Activated gamma-delta T cell treated with anti-CD3 and anti-CD28 coated beads, Interleukin-2, amount 50 U/mL, for 16 hours (primary cell): ENCODE data around the gene MRPL50.

ENCODE experiments used
- DNase-seq: peaks from one replicate; pipeline ENCODE4 v3.0.0-alpha.2; 2020; ENCODE audit warnings: low read depth

The MRPL50 gene

GRCh38 chr9:101398068-101398929 is at the start of gene MRPL50, which contains the start of gene ZNF189:
Gene MRPL50, minus strand, starts transcription at chr9:101398618. Its CDS starts 26 bp downstream, at chr9:101398592.
Gene ZNF189, plus strand, starts transcription at chr9:101398851. Its CDS starts 306 bp downstream, at chr9:101399157.
- DNase-seq = peak; percentile 96

- no peak for DNase-seq
Measured at GRCh38 chr9:101446732-101447131, 48.3 kb upstream of the MRPL50 start.

GRCh38 chr9:101445353-101446029 is 47.1 kb upstream of the MRPL50 start:
- no peak for DNase-seq

GRCh38 chr9:101443364-101443771 is 45.0 kb upstream of the MRPL50 start:
- DNase-seq = no peak

- DNase-seq = no peak
Measured at GRCh38 chr9:101442736-101443135, 44.3 kb upstream of the MRPL50 start.

- no peak for DNase-seq
Measured at GRCh38 chr9:101442318-101442717, 43.9 kb upstream of the MRPL50 start.

GRCh38 chr9:101440714-101441230 is 42.4 kb upstream of the MRPL50 start:
- no peak for DNase-seq

GRCh38 chr9:101438523-101438922 is 40.1 kb upstream of the MRPL50 start:
- no peak for DNase-seq

- DNase-seq = no peak
Measured at GRCh38 chr9:101437806-101438232, 39.4 kb upstream of the MRPL50 start.

GRCh38 chr9:101435601-101436079 is 37.2 kb upstream of the MRPL50 start, which contains the start of gene ALDOB:
Gene ALDOB, minus strand, starts transcription at chr9:101435774. Its CDS starts 4,887 bp downstream, at chr9:101430887.
- DNase-seq = no peak

- DNase-seq = no peak
Measured at GRCh38 chr9:101434998-101435397, 36.6 kb upstream of the MRPL50 start.

GRCh38 chr9:101433229-101433628 is 34.8 kb upstream of the MRPL50 start:
- no peak for DNase-seq

GRCh38 chr9:101432740-101433139 is 34.3 kb upstream of the MRPL50 start:
- DNase-seq = no peak

GRCh38 chr9:101432171-101432570 is 33.8 kb upstream of the MRPL50 start:
- no peak for DNase-seq

- no peak for DNase-seq
Measured at GRCh38 chr9:101429736-101430135, 31.3 kb upstream of the MRPL50 start.

- DNase-seq = no peak
Measured at GRCh38 chr9:101428909-101429308, 30.5 kb upstream of the MRPL50 start.

- DNase-seq = no peak
Measured at GRCh38 chr9:101427957-101428655, 29.7 kb upstream of the MRPL50 start.

GRCh38 chr9:101427358-101427757 is 28.9 kb upstream of the MRPL50 start:
- no peak for DNase-seq

GRCh38 chr9:101421653-101422065 is 23.2 kb upstream of the MRPL50 start:
- no peak for DNase-seq

GRCh38 chr9:101419863-101420262 is 21.4 kb upstream of the MRPL50 start:
- no peak for DNase-seq

- no peak for DNase-seq
Measured at GRCh38 chr9:101418518-101419430, 20.4 kb upstream of the MRPL50 start.
